Karpas-422 (cell line): ENCODE measurements around the gene REC114. TPM values are rescaled to one million over a fixed set of nuclear protein-coding genes. Genes with fewer than 3 reads are reported as not detected.
"Not testable (repeated sequence)": the region's sequence is repeated elsewhere in the genome, so short reads cannot be mapped to it uniquely, and the experiment has no call there.

Experiments
- DNase-seq: peaks from one replicate; pipeline ENCODE4 v3.0.0-alpha.2; 2015
- H2AFZ ChIP-seq: fragments of 200-600 bp; sonication (generic); 2 replicates; pipeline ENCODE4 v1.6.1; 2014; ENCODE audit warnings: antibody characterized with exemption, low read length, mixed read lengths
- H3K27ac ChIP-seq: fragments of 200-600 bp; sonication (generic); 2 replicates; pipeline ENCODE4 v1.5.1; 2014; ENCODE audit warnings: mild to moderate bottlenecking, low read length, moderate library complexity
- H3K27me3 ChIP-seq: fragments of 200-600 bp; sonication (generic); 2 replicates; pipeline ENCODE4 v1.6.1; 2014; ENCODE audit warnings: low read length, mixed read lengths
- H3K36me3 ChIP-seq: fragments of 200-600 bp; sonication (generic); 2 replicates; pipeline ENCODE4 v1.6.1; 2014; ENCODE audit warnings: low read length, mixed read lengths; ENCODE audit not compliant: insufficient read depth
- H3K4me1 ChIP-seq: fragments of 200-600 bp; sonication (generic); 2 replicates; pipeline ENCODE4 v1.6.1; 2014; ENCODE audit warnings: mild to moderate bottlenecking, low read length, mixed read lengths
- H3K4me2 ChIP-seq: fragments of 200-600 bp; sonication (generic); 2 replicates; pipeline ENCODE4 v1.6.1; 2014; ENCODE audit warnings: low read length, low read depth, mild to moderate bottlenecking; ENCODE audit not compliant: poor library complexity, severe bottlenecking
- H3K4me3 ChIP-seq: fragments of 200-600 bp; sonication (generic); 2 replicates; pipeline ENCODE4 v1.5.1; 2014; ENCODE audit warnings: mild to moderate bottlenecking, antibody characterized with exemption, low read length, mixed read lengths
- H3K79me2 ChIP-seq: fragments of 200-600 bp; sonication (generic); 2 replicates; pipeline ENCODE4 v1.6.1; 2014; ENCODE audit warnings: mild to moderate bottlenecking, low read length, mixed read lengths
- H3K9ac ChIP-seq: fragments of 200-600 bp; sonication (generic); 2 replicates; pipeline ENCODE4 v1.6.0; 2014; ENCODE audit warnings: low read length
- H3K9me2 ChIP-seq: fragments of 200-600 bp; sonication (generic), shearing (Covaris generic); replicated peaks from 2 replicates; pipeline ENCODE4 v1.6.0; 2014; ENCODE audit warnings: mild to moderate bottlenecking, low read length, moderate library complexity; ENCODE audit not compliant: insufficient read depth
- H3K9me3 ChIP-seq: fragments of 300-700, 200-600 bp; sonication (generic); 2 replicates; pipeline ENCODE4 v1.6.1; 2014; ENCODE audit warnings: low read length, mixed read lengths
- H4K20me1 ChIP-seq: fragments of 200-600 bp; sonication (generic); 2 replicates; pipeline ENCODE4 v1.6.1; 2014; ENCODE audit warnings: mild to moderate bottlenecking, antibody characterized with exemption, low read length, low read depth; ENCODE audit not compliant: insufficient read depth
- total RNA-seq: library from RNA; depleted of rRNA; stranded (reverse); fragments of >200 nt; shearing (Covaris generic); gene quantifications from 2 replicates; pipeline ENCODE4 v1.2.3, GENCODE V29; 2014; ENCODE audit warnings: low replicate concordance

The REC114 gene
- total RNA-seq, 1 experiment from 2014 or later: not detected

GRCh38 chr15:73540161-73540560 is 97.2 kb downstream of the REC114 start:
- Histone ChIP-seq H4K20me1 (no peaks in the 10 kb centered on the region), H2AFZ (no peak overlapping the region)

GRCh38 chr15:73541479-73541878 is 98.5 kb downstream of the REC114 start:
- Histone ChIP-seq H3K9ac (no peak overlapping the region), H3K79me2 (no peaks in the 10 kb centered on the region), H3K4me1 (no peaks in the 10 kb centered on the region), H3K27ac (no peak overlapping the region), H3K9me2 (no peaks in the 10 kb centered on the region), H3K36me3 (no peaks in the 10 kb centered on the region), H3K4me2 (no peak overlapping the region), H3K27me3 (no peaks in the 10 kb centered on the region), H4K20me1 (no peaks in the 10 kb centered on the region), H3K4me3 (no peak overlapping the region), H2AFZ (no peak overlapping the region), H3K9me3 (no peaks in the 10 kb centered on the region)
- DNase-seq: no peak

More at GRCh38 chr15:73540161-73540560, 97.2 kb downstream of the REC114 start:
- no peak for DNase-seq
- no peak overlapping the region for H3K9ac ChIP-seq
- H3K36me3 ChIP-seq: no peaks in the 10 kb centered on the region
- H3K27ac ChIP-seq: no peak overlapping the region
- H3K79me2 ChIP-seq: no peaks in the 10 kb centered on the region
- H3K4me1 ChIP-seq: no peaks in the 10 kb centered on the region
- H3K9me2 ChIP-seq: no peaks in the 10 kb centered on the region
- H3K4me2 ChIP-seq: no peak overlapping the region
- no peak overlapping the region for H3K4me3 ChIP-seq
- no peaks in the 10 kb centered on the region for H3K9me3 ChIP-seq
- H3K27me3 ChIP-seq: no peaks in the 10 kb centered on the region

GRCh38 chr15:73548925-73549324 is 106.0 kb downstream of the REC114 start:
- H3K9me2 ChIP-seq, H2AFZ ChIP-seq, H3K27ac ChIP-seq, H3K4me1 ChIP-seq, H3K27me3 ChIP-seq, H3K9me3 ChIP-seq, H3K36me3 ChIP-seq, H3K79me2 ChIP-seq, H3K4me3 ChIP-seq, DNase-seq, H3K4me2 ChIP-seq, H3K9ac ChIP-seq, H4K20me1 ChIP-seq: not testable (repeated sequence)

- H3K9me2 ChIP-seq: no peaks in the 10 kb centered on the region
- no peaks in the 10 kb centered on the region for H3K79me2 ChIP-seq
- H3K27me3 ChIP-seq: no peaks in the 10 kb centered on the region
- no peak overlapping the region for H3K27ac ChIP-seq
- H3K4me1 ChIP-seq: no peaks in the 10 kb centered on the region
- H3K4me3 ChIP-seq: no peak overlapping the region
- DNase-seq: no peak
- no peak overlapping the region for H3K4me2 ChIP-seq
- H2AFZ ChIP-seq: no peak overlapping the region
- no peak overlapping the region for H3K9ac ChIP-seq
- H3K36me3 ChIP-seq: no peaks in the 10 kb centered on the region
- no peaks in the 10 kb centered on the region for H3K9me3 ChIP-seq
- no peaks in the 10 kb centered on the region for H4K20me1 ChIP-seq
Measured at GRCh38 chr15:73550190-73550589, 107.2 kb downstream of the REC114 start.

- Histone ChIP-seq H3K9me2 (no peaks in the 10 kb centered on the region), H3K79me2 (no peaks in the 10 kb centered on the region), H3K4me3 (no peak overlapping the region), H3K9ac (no peak overlapping the region), H2AFZ (no peak overlapping the region), H3K27me3 (no peaks in the 10 kb centered on the region), H3K4me1 (peaks cover 11% of the 10 kb centered on the region), H3K4me2 (no peak overlapping the region), H3K36me3 (peaks cover 15% of the 10 kb centered on the region; the same call in 1 of the 2 replicates), H4K20me1 (no peaks in the 10 kb centered on the region), H3K9me3 (no peaks in the 10 kb centered on the region), H3K27ac (no peak overlapping the region)
- no peak for DNase-seq
Measured at GRCh38 chr15:73555080-73555479, 112.1 kb downstream of the REC114 start.

- Histone ChIP-seq H3K27me3 (no peaks in the 10 kb centered on the region), H3K4me3 (no peak overlapping the region), H2AFZ (no peak overlapping the region), H3K27ac (no peak overlapping the region), H3K79me2 (no peaks in the 10 kb centered on the region), H3K9me2 (no peaks in the 10 kb centered on the region), H3K9me3 (no peaks in the 10 kb centered on the region), H3K4me1 (peaks cover 16% of the 10 kb centered on the region), H4K20me1 (no peaks in the 10 kb centered on the region), H3K9ac (no peak overlapping the region), H3K36me3 (peaks cover 17% of the 10 kb centered on the region; the same call in 1 of the 2 replicates), H3K4me2 (no peak overlapping the region)
- DNase-seq: no peak
Measured at GRCh38 chr15:73558529-73558928, 115.6 kb downstream of the REC114 start.

GRCh38 chr15:73560501-73561117 is 117.6 kb downstream of the REC114 start:
- Histone ChIP-seq H3K4me1 (peaks cover 16% of the 10 kb centered on the region), H3K9ac (no peak overlapping the region), H3K9me2 (no peaks in the 10 kb centered on the region), H4K20me1 (no peaks in the 10 kb centered on the region), H3K36me3 (peaks cover 17% of the 10 kb centered on the region; the same call in 1 of the 2 replicates), H3K27ac (no peak overlapping the region), H3K79me2 (0 out of 2 replicates have a peak, but pooled peaks cover 4% of the 10 kb centered on the region), H3K27me3 (no peaks in the 10 kb centered on the region), H3K4me3 (no peak overlapping the region), H3K9me3 (no peaks in the 10 kb centered on the region), H2AFZ (no peak overlapping the region), H3K4me2 (no peak overlapping the region)
- peak; percentile 89 for DNase-seq

GRCh38 chr15:73564255-73564654 is 121.3 kb downstream of the REC114 start:
- Histone ChIP-seq H3K4me1 (peaks cover 6% of the 10 kb centered on the region), H3K9ac (no peak overlapping the region), H3K27me3 (no peaks in the 10 kb centered on the region), H4K20me1 (no peaks in the 10 kb centered on the region), H3K79me2 (0 out of 2 replicates have a peak, but pooled peaks cover 4% of the 10 kb centered on the region), H3K9me2 (no peaks in the 10 kb centered on the region), H3K36me3 (peaks cover 8% of the 10 kb centered on the region; the same call in 1 of the 2 replicates), H3K27ac (no peak overlapping the region), H3K4me2 (no peak overlapping the region), H2AFZ (no peak overlapping the region), H3K9me3 (no peaks in the 10 kb centered on the region), H3K4me3 (no peak overlapping the region)
- DNase-seq: no peak
